Measurements from ENCODE around the gene NDUFAF8. TPM values are rescaled to one million over a fixed set of nuclear protein-coding genes. Genes with fewer than 3 reads are reported as not detected.

Gene NDUFAF8
- total RNA-seq, 6 experiments from 2014 or later: 15.7 to 35.9 (median 23.3) TPM

GRCh38 chr17:81194225-81194760 is 44.8 kb upstream of the NDUFAF8 start:
- no peak for TF ChIP-seq CTCF (IDR thresholded peaks at IDR 0.05)
- no peak for TF ChIP-seq POLR2A (IDR thresholded peaks at IDR 0.05)
- intact Hi-C loops (cut with DNase I): loop anchor here in 1 of 2 donors (10.0 kb wide), 1 partner anchor 49 kb away; no protein-coding TSS in a partner anchor
- WGBS (ENCODE audit: insufficient coverage, low coverage, low lambda C conversion rate, missing lambda C conversion rate): 86% methylated on average over 5 of the region's 21 CpGs
- H3K9me3 ChIP-seq: no peaks in the 10 kb centered on the region
- H3K36me3 ChIP-seq: no peaks in the 10 kb centered on the region
- H3K27me3 ChIP-seq: no peaks in the 10 kb centered on the region
- no peak overlapping the region for H3K4me3 ChIP-seq
- H3K4me1 ChIP-seq: no peaks in the 10 kb centered on the region
- DNase-seq (no peak), ATAC-seq (no peak)
- no peak overlapping the region for H3K27ac ChIP-seq

- Histone ChIP-seq H3K36me3 (no peaks in the 10 kb centered on the region), H3K27me3 (no peaks in the 10 kb centered on the region), H3K4me3 (no peak overlapping the region), H3K9me3 (no peaks in the 10 kb centered on the region), H3K4me1 (no peaks in the 10 kb centered on the region), H3K27ac (no peak overlapping the region)
- intact Hi-C loops (cut with DNase I): loop anchor here in 1 of 2 donors (10.0 kb wide), 1 partner anchor 50 kb away; no protein-coding TSS in a partner anchor
- 93% methylated on average over 3 of the region's 37 CpGs for WGBS (ENCODE audit: insufficient coverage, low coverage, low lambda C conversion rate, missing lambda C conversion rate)
- ATAC-seq (no peak), DNase-seq (no peak)
- TF ChIP-seq CTCF (IDR thresholded peaks at IDR 0.05) (no peak), POLR2A (IDR thresholded peaks at IDR 0.05) (no peak)
Observed at GRCh38 chr17:81194941-81195901, 43.9 kb upstream of the NDUFAF8 start.

GRCh38 chr17:81195941-81196495 is 43.1 kb upstream of the NDUFAF8 start:
- Histone ChIP-seq H3K27ac (no peak overlapping the region), H3K9me3 (no peaks in the 10 kb centered on the region), H3K36me3 (no peaks in the 10 kb centered on the region), H3K4me3 (no peak overlapping the region), H3K27me3 (no peaks in the 10 kb centered on the region), H3K4me1 (no peaks in the 10 kb centered on the region)
- no peak for DNase-seq
- intact Hi-C loops (cut with DNase I): loop anchor here in 1 of 2 donors (10.0 kb wide), 1 partner anchor 51 kb away; no protein-coding TSS in a partner anchor
- TF ChIP-seq CTCF (IDR thresholded peaks at IDR 0.05) (no peak), POLR2A (IDR thresholded peaks at IDR 0.05) (no peak)
- 97% methylated on average over 5 of the region's 14 CpGs for WGBS (ENCODE audit: insufficient coverage, low coverage, low lambda C conversion rate, missing lambda C conversion rate)
- no peak for ATAC-seq

GRCh38 chr17:81196505-81197408 is 42.4 kb upstream of the NDUFAF8 start:
- no peaks in the 10 kb centered on the region for H3K9me3 ChIP-seq
- no peak for DNase-seq
- no peaks in the 10 kb centered on the region for H3K36me3 ChIP-seq
- H3K27me3 ChIP-seq: no peaks in the 10 kb centered on the region
- H3K4me1 ChIP-seq: no peaks in the 10 kb centered on the region
- WGBS (ENCODE audit: insufficient coverage, low coverage, low lambda C conversion rate, missing lambda C conversion rate): 80% methylated on average over 5 of the region's 45 CpGs
- intact Hi-C loops (cut with DNase I): loop anchor here in 1 of 2 donors (10.0 kb wide), 1 partner anchor 52 kb away; no protein-coding TSS in a partner anchor
- TF ChIP-seq POLR2A (IDR thresholded peaks at IDR 0.05): no peak
- ATAC-seq: peak; percentile 2 to 31 (median 24)
- H3K4me3 ChIP-seq: no peak overlapping the region
- no peak overlapping the region for H3K27ac ChIP-seq
